GM12872 (cell line): ENCODE results near the gene SERINC2.

Experiments
- TF ChIP-seq, protein P1 (sequence below): IDR thresholded peaks from 3 replicates; pipeline ENCODE4 v1.5.1; 2011; ENCODE audit warnings: low read depth, mild to moderate bottlenecking, low read length, moderate library complexity; ENCODE audit not compliant: insufficient read depth

The SERINC2 gene

DNA sequence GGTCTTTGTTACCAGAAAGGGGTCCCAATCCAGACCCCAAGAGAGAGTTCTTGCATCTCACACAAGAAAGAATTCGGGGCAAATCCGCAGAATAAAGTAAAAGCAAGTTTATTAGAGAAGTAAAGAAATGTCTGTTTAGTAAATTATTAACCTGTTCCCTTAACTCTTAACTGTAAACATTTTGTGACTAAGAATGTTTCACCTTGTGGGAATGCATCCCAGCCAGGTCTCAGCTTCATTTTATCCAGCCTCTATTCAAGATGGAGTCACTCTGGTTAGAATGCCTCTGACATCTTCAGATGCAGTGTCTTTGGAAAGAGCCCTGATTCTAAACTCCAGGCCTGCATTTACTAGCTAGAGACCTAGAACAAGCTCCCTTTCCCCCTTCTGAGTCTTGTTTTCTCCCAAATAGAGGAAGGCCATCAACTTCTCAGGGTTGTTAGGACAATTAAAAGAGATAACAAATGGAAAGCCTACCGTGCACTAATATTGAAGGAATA is 35.6 kb upstream of the SERINC2 start:
- TF ChIP-seq, protein P1, sequence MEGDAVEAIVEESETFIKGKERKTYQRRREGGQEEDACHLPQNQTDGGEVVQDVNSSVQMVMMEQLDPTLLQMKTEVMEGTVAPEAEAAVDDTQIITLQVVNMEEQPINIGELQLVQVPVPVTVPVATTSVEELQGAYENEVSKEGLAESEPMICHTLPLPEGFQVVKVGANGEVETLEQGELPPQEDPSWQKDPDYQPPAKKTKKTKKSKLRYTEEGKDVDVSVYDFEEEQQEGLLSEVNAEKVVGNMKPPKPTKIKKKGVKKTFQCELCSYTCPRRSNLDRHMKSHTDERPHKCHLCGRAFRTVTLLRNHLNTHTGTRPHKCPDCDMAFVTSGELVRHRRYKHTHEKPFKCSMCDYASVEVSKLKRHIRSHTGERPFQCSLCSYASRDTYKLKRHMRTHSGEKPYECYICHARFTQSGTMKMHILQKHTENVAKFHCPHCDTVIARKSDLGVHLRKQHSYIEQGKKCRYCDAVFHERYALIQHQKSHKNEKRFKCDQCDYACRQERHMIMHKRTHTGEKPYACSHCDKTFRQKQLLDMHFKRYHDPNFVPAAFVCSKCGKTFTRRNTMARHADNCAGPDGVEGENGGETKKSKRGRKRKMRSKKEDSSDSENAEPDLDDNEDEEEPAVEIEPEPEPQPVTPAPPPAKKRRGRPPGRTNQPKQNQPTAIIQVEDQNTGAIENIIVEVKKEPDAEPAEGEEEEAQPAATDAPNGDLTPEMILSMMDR: no peak

- TF ChIP-seq, protein P1: no peak
Measured at GRCh38 chr1:31378001-31378400, 35.0 kb upstream of the SERINC2 start.

GRCh38 chr1:31380181-31380580 is 32.8 kb upstream of the SERINC2 start:
- TF ChIP-seq, protein P1: no peak

GRCh38 chr1:31381394-31382294 is 31.4 kb upstream of the SERINC2 start:
- TF ChIP-seq, protein P1: no peak

DNA sequence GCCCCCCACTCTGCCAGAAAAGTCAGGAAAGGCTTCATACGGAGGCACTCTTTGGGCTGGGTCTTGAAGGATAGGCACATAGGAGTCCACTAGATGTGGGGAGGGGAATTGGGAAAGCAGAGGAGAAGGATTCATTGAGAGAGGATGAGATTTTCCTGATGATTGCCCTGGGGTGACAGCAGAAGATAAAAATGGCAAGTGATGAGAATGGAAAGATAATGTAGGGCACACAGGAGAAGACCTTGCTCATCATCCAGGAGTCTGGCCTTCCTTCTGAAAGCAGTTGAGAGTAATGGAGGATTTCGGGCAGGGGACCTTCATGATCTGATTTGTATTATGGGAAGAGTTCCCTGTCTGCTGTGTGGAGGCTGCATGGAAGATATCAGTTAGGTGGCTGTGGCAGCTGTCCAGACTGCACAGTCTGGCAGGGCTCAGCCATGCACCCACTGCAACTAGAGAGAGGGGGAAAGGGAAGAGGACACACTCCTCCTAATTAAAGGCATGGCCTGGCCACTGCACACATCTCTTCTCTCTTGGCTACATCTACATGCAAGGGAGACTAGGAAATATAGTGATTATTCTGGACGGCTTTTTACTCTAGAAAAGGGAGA is 30.5 kb upstream of the SERINC2 start:
- TF ChIP-seq, protein P1: no peak

DNA sequence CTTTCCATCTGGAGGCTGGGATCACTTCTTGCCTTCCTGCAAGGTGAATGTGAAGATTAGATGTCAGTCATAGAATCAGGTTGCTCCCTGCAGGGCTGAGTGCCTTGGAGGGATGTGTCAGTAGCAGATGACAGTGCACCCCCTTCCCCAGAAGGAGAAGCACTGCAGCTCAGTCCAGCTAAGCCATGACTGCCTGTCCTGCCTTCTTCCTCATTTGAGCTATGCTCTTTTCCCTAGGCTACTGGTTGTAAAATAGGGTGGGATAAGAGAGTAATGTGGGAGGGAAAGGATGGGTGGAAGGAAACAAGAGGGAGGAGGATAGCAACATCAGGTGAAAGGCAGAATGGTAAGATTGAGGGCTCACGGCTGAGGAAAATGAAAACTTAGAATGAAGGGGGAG is 29.0 kb upstream of the SERINC2 start:
- TF ChIP-seq, protein P1: no peak

GRCh38 chr1:31387612-31388011 is 25.4 kb upstream of the SERINC2 start:
- TF ChIP-seq, protein P1: no peak
